HG02588 (cell line): ENCODE measurements around the gene GPANK1.

Source experiments
- ATAC-seq: cut with Tn5 transposase; IDR thresholded peaks from one replicate; pipeline ENCODE4 v1.9.1; 2021; ENCODE audit warnings: mild to moderate bottlenecking, moderate library complexity; ENCODE audit not compliant: unreplicated experiment

GPANK1 gene

DNA sequence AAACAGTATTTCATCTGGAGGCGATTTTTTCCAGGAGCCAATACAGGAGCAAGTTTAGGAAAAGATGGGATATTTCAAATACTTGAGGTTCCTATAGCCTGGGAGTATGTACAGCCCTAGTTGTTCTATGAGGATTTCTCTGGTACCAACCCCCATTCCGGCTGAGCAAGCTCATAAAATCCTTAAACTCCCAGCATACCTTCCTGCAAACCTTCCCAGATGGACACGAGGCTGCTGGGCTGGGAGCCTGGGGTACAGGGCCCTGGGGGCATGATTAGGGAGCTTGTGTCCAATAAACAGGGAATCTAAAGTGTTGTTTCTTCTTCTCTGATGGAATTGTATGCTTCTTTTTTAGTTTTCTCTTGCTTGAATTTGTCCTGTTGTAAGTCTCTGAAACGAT lies 42.8 kb downstream of the GPANK1 start:
- no peak for ATAC-seq

GRCh38 chr6:31621320-31621939 lies 43.4 kb downstream of the GPANK1 start:
- ATAC-seq: no peak

GRCh38 chr6:31620586-31621319 lies 44.0 kb downstream of the GPANK1 start, which contains the start of gene PRRC2A:
Gene PRRC2A (plus strand): TSS chr6:31620715. CDS start chr6:31622790, 2,075 bp downstream.
- ATAC-seq: peak; percentile 61

GRCh38 chr6:31619805-31620585 lies 44.8 kb downstream of the GPANK1 start:
- peak; percentile 74 for ATAC-seq

DNA sequence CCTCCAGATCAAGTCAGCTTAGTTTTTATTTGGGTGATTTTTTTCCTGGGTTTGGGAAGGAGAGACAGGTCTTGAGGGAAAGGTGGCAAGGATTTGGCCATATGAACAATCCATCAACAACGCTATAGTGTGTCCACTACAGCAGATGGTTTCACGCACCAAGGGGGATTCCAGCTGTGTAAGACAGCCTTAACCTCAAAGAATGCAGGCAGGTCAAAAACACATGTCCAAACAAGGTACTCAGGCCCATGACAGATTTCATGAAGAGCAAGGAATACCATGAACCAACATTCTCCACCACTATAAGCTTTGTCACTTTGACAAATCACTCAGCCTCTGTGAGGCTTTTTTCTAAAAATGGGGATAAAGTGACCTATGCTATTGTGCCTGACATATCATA lies 47.8 kb downstream of the GPANK1 start:
- no peak for ATAC-seq

DNA sequence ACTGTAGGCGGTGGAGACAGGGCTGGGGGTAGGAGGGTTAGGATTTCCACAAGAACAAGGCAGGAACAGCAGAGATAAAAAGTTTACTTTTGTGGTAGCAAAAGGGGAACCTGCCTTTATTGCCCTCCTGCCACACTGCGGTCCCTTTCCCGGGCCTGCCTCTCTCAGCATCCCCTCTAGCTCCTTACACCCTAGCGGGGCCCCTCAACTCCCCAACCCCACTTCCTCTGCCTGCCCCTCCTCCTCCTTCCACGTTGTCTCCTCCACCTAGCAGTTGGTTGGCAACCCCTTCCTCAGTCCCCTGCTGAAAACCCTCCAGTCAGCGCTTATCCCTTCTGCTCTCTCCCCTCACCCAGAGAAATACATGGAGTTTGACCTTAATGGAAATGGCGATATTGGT lies 49.0 kb downstream of the GPANK1 start:
- ATAC-seq: no peak

DNA sequence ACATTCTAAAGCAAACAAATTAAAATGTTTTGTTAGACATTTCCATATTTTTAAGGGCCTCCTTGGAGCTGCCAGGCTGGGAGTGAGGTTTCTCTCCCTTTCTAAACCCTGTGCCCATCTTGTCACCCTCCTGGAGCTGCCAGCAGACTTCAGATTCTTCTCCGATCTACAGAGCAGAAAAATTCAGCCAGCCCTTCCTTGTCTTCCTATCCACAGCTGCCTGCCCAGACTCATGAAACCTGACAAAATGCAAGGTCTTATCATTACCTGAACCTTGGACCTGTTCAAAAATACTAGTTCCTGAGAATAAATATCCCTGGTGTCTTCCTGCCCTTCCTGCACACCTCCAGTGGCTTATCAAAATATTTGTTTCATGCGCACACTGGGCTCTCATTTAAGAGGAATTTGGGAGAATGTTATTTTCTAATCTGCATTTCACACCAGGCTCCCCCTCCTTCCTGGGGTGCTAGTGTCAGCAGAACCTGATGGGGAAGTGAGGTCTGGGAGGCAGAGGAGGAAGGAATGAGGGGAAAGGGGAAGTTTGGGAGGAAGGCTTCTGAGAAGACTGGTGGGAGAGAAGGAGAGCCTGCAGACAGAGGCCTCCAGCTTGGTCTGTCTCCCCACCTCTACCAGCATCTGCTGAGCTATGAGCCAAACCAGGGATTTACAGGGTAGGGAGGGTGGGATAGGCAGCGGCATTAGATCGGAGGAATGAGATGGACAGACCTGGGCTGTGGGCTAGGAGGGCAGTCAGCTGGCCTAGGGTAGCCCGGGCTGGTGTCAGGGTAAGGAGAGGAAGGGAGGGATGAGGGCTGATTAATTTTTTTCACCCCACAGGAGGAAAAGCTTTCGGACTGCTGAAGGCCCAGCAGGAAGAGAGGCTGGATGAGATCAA lies 49.9 kb downstream of the GPANK1 start, which contains the start of gene AIF1:
AIF1 (plus strand) TSS at position 551 of the 895 bp plus-strand sequence; CDS start at position 647, 96 bp downstream.
- ATAC-seq: no peak

- no peak for ATAC-seq
Measured at GRCh38 chr6:31614075-31614619, 50.6 kb downstream of the GPANK1 start.
